GM19397 (cell line): ENCODE results near the gene EDN1.

ENCODE experiments used
- ATAC-seq: cut with Tn5 transposase; IDR thresholded peaks from one replicate; pipeline ENCODE4 v1.9.1; 2021; ENCODE audit warnings: mild to moderate bottlenecking, moderate library complexity; ENCODE audit not compliant: unreplicated experiment

EDN1 gene

GRCh38 chr6:12344961-12345693 is 55.0 kb downstream of the EDN1 start:
- no peak for ATAC-seq

- ATAC-seq = no peak
These were observed 55.5 kb downstream of the EDN1 start for GRCh38 chr6:12345694-12346058.
